Heart left ventricle (tissue), 16 donors: ENCODE data around the gene PRKCSH. TPM values are rescaled to one million over a fixed set of nuclear protein-coding genes. Genes with fewer than 3 reads are reported as not detected.
A peak's percentile ranks its signal among the peaks of the same experiment; 100 is the strongest.

Source experiments
- ATAC-seq, 4 donors: fragments of 200-7000 bp; cut with Tn5 transposase; one replicate each; pipeline ENCODE4 v1.9.1; 2020 to 2022; ENCODE audit warnings: moderate library complexity in 4 of 4, mild to moderate bottlenecking in 3 of 4, moderate number of reproducible peaks in 1 of 4
- DNase-seq, 5 donors: peaks; one replicate each; pipeline ENCODE4 v3.0.0-alpha.2; 2020
- H3K27ac ChIP-seq, 12 donors: fragments of 200-600 bp; sonication (generic) in 4 of 12; one replicate each; pipeline versions ENCODE4 v1.5.0 to v1.8.0; 2016 to 2022; ENCODE audit warnings: mild to moderate bottlenecking in 2 of 12
- H3K27me3 ChIP-seq, 9 donors: fragments of 200-600 bp; sonication (generic) in 2 of 9; one replicate each; pipeline versions ENCODE4 v1.5.1 to v1.8.0; 2016 to 2022; ENCODE audit warnings: mild to moderate bottlenecking in 3 of 9
- H3K36me3 ChIP-seq, 9 donors: fragments of 200-600 bp; sonication (generic) in 2 of 9; one replicate each; pipeline versions ENCODE4 v1.5.0 to v1.8.0; 2018 to 2022; ENCODE audit warnings: mild to moderate bottlenecking in 2 of 9
- H3K4me1 ChIP-seq, 12 donors: fragments of 200-600 bp; sonication (generic) in 4 of 12; one replicate each; pipeline versions ENCODE4 v1.5.0 to v1.8.0; 2016 to 2022; ENCODE audit warnings: mild to moderate bottlenecking in 3 of 12
- H3K4me3 ChIP-seq, 12 donors: fragments of 200-600 bp; sonication (generic) in 4 of 12; one replicate each; pipeline versions ENCODE4 v1.5.0 to v1.8.0; 2017 to 2022; ENCODE audit warnings: mild to moderate bottlenecking in 9 of 12, moderate library complexity in 4 of 12
- H3K9me3 ChIP-seq, 12 donors: fragments of 200-600 bp; sonication (generic) in 4 of 12; one replicate each; pipeline versions ENCODE4 v1.5.0 to v1.8.0; 2016 to 2022; ENCODE audit warnings: mild to moderate bottlenecking in 1 of 12
- CTCF ChIP-seq, 12 donors: fragments of 200-600 bp; sonication (generic) in 4 of 12; IDR thresholded peaks; one replicate each; pipeline versions ENCODE4 v1.5.0 to v1.8.0; 2018 to 2022; ENCODE audit warnings: antibody characterized with exemption in 12 of 12, mild to moderate bottlenecking in 5 of 12
- POLR2A ChIP-seq, 2 donors: fragments of 450-650 bp; IDR thresholded peaks; one replicate each; pipeline ENCODE4 v1.6.1; 2017; ENCODE audit warnings: antibody characterized with exemption in 2 of 2, mild to moderate bottlenecking in 2 of 2, moderate library complexity in 2 of 2
- WGBS, 4 donors: extraction: QIAGEN DNeasy Blood & Tissue Kit in 2 of 4; methylation state at CpG; one replicate each; pipeline versions ENCODE4 v1.1.5 to v1.1.7; 2013 to 2018; 5-methylcytosine and 5-hydroxymethylcytosine counted together
- intact Hi-C, 10 donors: fragments of 100-400 bp; cut with DNase I; formaldehyde crosslinking; loops; one replicate each; pipeline versions ENCODE4 v1.11.1 to v1.14.2; 2022
- polyA plus RNA-seq, 2 donors: library from polyadenylated mRNA; stranded (reverse); fragments of 200-250 nt; gene quantifications; one replicate each; pipeline ENCODE4 v1.2.3, GENCODE V29; 2013
- total RNA-seq, 9 donors: library from RNA; depleted of rRNA in 2 of 9; stranded (reverse); fragments of >200 nt in 2 of 9; fragmentation: NEBNext Ultra II Directional in 3 of 9; extraction: Animal tissue kit (Norgen Biotek cat#: 25700) in 3 of 9; gene quantifications; one replicate each; pipeline versions ENCODE4 v1.1.0 to v1.2.4, GENCODE V29; 2016 to 2023
- donor health status: ischemic (EF 13 %, LVEDD 7.1; RV severe dilation, severe dysfunction).
- donor health status: healthy with polysubstance abuse.
- donor health status: DM: no; HTN: yes; CAD: no.
- donor health status: DM: no; HTN: no; CAD: no.
- donor health status: ischemic (EF 25% LVEDD 6.9; RV normal size, moderate dysfunction).
- donor health status: ischemic (EF 25% LVEDD 5.7; RV mildly dilated, moderate dysfunction).
- donor health status: healthy.
- donor health status: DM: yes; HTN: yes; CAD: no.
- donor health status: ischemic (EF 35%, LVEDD 5.7; RV mildly dilated, moderate dysfunction).
- donor health status: nonischemic (EF 11% LVEDD 7.7; RV severe dilation, severe dysfunction).
- donor health status: DM: yes; HTN: yes; CAD: no.
- donor health status: PGD.
- donor health status: ischemic (EF 29% LVEDD 5.4; RV normal size, mild dysfunction).
- donor health status: nonischemic (EF 23%, LVEDD 6.1; RV moderate dilation, normal function).

Gene PRKCSH
- total and polyA plus RNA-seq, 11 donors: 69.3 to 210 (median 107) TPM

- Histone ChIP-seq H3K4me3 (peak overlapping the region in 11 of 12 donors; percentile 20 to 90 (median 78)), H3K27me3 (no peaks in the 10 kb centered on the region), H3K4me1 (peaks cover 0 to 22% (median 17%) of the 10 kb centered on the region in 12 donors), H3K9me3 (no peaks in the 10 kb centered on the region), H3K27ac (peak overlapping the region in 11 of 12 donors; percentile 70 to 86 (median 81)), H3K36me3 (peaks cover 0 to 34% (median 24%) of the 10 kb centered on the region in 9 donors)
- intact Hi-C loops: loop anchor here in 7 of 10 donors (1.0 to 10.0 kb wide), 8 partner anchors 50 to 300 kb away; partner anchors contain the start of genes EPOR (in 3 of the 7), SWSAP1 (in 3 of the 7), CCDC159 (in 1 of the 7) and ELAVL3 (in 1 of the 7)
- no peak for TF ChIP-seq CTCF (IDR thresholded peaks at IDR 0.05)
- no peak for TF ChIP-seq POLR2A (IDR thresholded peaks at IDR 0.05)
- DNase-seq (no peak), ATAC-seq (no peak)
- WGBS, 4 donors: 6 to 10% (median 8%) methylated on average over 7 to 9 of the region's 9 CpGs
Observed at GRCh38 chr19:11434703-11435056, 755 bp upstream of the PRKCSH start.

GRCh38 chr19:11435833-11436313, 438 bp downstream of the PRKCSH start:
- DNase-seq: no peak
- WGBS, 4 donors: 3 to 12% (median 4%) methylated on average over 12 to 21 of the region's 21 CpGs
- Histone ChIP-seq H3K4me3 (peak overlapping the region; percentile 64 to 90 (median 80)), H3K36me3 (peaks cover 0 to 46% (median 36%) of the 10 kb centered on the region in 9 donors), H3K9me3 (no peaks in the 10 kb centered on the region), H3K4me1 (peaks cover 0 to 22% (median 17%) of the 10 kb centered on the region in 12 donors), H3K27me3 (no peaks in the 10 kb centered on the region), H3K27ac (peak overlapping the region in 11 of 12 donors; percentile 53 to 86 (median 78))
- intact Hi-C loops: loop anchor here in 6 of 10 donors (1.0 to 10.0 kb wide), 8 partner anchors 49 to 301 kb away; partner anchors contain the start of genes SWSAP1 (in 3 of the 6), EPOR (in 2 of the 6), CCDC159 (in 1 of the 6) and ELAVL3 (in 1 of the 6)
- no peak for TF ChIP-seq CTCF (IDR thresholded peaks at IDR 0.05)
- no peak for TF ChIP-seq POLR2A (IDR thresholded peaks at IDR 0.05)
- ATAC-seq: no peak

- Histone ChIP-seq H3K4me1 (peaks cover 0 to 22% (median 17%) of the 10 kb centered on the region in 12 donors), H3K36me3 (peaks cover 0 to 67% (median 57%) of the 10 kb centered on the region in 9 donors), H3K4me3 (no peak overlapping the region), H3K27ac (no peak overlapping the region), H3K27me3 (no peaks in the 10 kb centered on the region), H3K9me3 (no peaks in the 10 kb centered on the region)
- ATAC-seq (no peak), DNase-seq (no peak)
- no peak for TF ChIP-seq POLR2A (IDR thresholded peaks at IDR 0.05)
- no peak for TF ChIP-seq CTCF (IDR thresholded peaks at IDR 0.05)
- intact Hi-C loops: loop anchor here in 5 of 10 donors (5.0 to 10.0 kb wide), 5 partner anchors 47 to 303 kb away; partner anchors contain the start of genes EPOR (in 2 of the 5), ELAVL3 (in 1 of the 5) and TSPAN16 (in 1 of the 5)
- WGBS, 4 donors: 87 to 96% (median 90%) methylated on average over 9 of the region's 9 CpGs
Observed at GRCh38 chr19:11437955-11438354, 2.5 kb downstream of the PRKCSH start.

- Histone ChIP-seq H3K36me3 (peaks cover 0 to 99% (median 86%) of the 10 kb centered on the region in 9 donors), H3K4me3 (no peak overlapping the region), H3K4me1 (peaks cover 0 to 5% (median 0%) of the 10 kb centered on the region in 12 donors), H3K9me3 (no peaks in the 10 kb centered on the region), H3K27me3 (no peaks in the 10 kb centered on the region), H3K27ac (peak overlapping the region in 5 of 12 donors; percentile 23 to 44 (median 38))
- intact Hi-C loops: loop anchor here in 5 of 10 donors (5.0 to 10.0 kb wide), 3 partner anchors 59 to 149 kb away; partner anchors contain the start of genes TSPAN16 (in 3 of the 5) and EPOR (in 1 of the 5)
- 69 to 77% (median 74%) methylated on average over 5 of the region's 5 CpGs for WGBS, 4 donors
- DNase-seq (no peak), ATAC-seq (no peak)
- TF ChIP-seq CTCF (IDR thresholded peaks at IDR 0.05) (no peak), POLR2A (IDR thresholded peaks at IDR 0.05) (no peak)
Observed at GRCh38 chr19:11444059-11444458, 8.6 kb downstream of the PRKCSH start.
